ENCODE measurements around the gene BRME1.

Gene BRME1

DNA sequence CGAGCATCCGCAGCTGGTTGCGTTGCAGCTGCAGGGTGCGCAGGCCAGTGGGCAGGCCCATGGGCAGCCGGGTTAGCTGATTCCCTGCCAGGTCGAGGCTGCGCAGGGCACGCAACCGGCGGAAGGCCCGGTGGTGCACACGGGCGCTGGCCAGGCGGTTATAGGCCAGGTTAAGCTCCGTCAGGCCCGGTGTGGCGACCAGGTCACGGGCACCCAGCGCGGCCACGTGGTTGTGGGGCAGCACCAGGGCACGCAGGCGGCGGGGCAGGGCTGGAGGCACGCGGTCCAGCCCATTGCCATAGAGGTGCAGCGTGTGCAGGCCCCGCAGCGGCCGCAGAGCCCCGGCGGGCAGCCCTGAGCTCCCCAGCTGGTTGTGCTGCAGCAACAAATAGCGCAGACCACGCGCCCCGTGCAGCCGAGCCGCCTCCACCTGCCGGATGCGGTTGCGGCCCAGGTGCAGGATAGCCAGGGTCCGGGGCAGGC, 27.0 kb upstream of the BRME1 start:
- DNase-seq (ENCODE audit: low read depth): no peak
- H3K4me3 ChIP-seq (ENCODE audit: low read depth, low read length): no peak overlapping the region
- TF ChIP-seq, protein P1, sequence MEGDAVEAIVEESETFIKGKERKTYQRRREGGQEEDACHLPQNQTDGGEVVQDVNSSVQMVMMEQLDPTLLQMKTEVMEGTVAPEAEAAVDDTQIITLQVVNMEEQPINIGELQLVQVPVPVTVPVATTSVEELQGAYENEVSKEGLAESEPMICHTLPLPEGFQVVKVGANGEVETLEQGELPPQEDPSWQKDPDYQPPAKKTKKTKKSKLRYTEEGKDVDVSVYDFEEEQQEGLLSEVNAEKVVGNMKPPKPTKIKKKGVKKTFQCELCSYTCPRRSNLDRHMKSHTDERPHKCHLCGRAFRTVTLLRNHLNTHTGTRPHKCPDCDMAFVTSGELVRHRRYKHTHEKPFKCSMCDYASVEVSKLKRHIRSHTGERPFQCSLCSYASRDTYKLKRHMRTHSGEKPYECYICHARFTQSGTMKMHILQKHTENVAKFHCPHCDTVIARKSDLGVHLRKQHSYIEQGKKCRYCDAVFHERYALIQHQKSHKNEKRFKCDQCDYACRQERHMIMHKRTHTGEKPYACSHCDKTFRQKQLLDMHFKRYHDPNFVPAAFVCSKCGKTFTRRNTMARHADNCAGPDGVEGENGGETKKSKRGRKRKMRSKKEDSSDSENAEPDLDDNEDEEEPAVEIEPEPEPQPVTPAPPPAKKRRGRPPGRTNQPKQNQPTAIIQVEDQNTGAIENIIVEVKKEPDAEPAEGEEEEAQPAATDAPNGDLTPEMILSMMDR (IDR thresholded peaks at IDR 0.05; ENCODE audit: control insufficient read depth, extremely low read depth, insufficient read depth): no peak

DNA sequence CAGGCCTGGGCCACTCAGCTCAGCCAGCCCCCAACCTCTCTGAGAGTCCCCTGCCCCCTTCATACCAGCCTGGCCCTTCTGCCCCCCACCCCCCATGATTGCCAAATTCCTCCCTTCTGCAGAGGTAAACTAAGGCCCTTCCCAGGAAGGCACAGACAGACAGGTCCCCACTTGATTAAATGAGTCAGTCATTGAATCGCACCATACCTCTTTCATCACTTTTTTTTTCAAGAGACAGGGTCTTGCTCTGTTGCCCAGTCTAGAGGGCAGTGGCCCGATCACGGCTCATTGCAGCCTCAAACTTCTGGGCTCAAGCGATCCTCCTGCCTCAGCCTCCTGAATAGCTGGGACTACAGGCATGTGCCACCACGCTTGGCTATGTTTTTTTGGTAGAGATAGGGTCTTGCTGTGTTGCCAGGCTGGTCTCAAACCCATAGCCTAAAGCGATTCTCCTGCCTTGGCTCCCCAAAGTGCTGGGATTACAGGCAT, 26.3 kb upstream of the BRME1 start:
- TF ChIP-seq, protein P1 (IDR thresholded peaks at IDR 0.05; ENCODE audit: control insufficient read depth, extremely low read depth, insufficient read depth): no peak
- DNase-seq (ENCODE audit: low read depth): no peak
- no peak overlapping the region for H3K4me3 ChIP-seq (ENCODE audit: low read depth, low read length)

GRCh38 chr19:13931391-13932148, 25.7 kb upstream of the BRME1 start:
- DNase-seq (ENCODE audit: low read depth): no peak
- no peak overlapping the region for H3K4me3 ChIP-seq (ENCODE audit: low read depth, low read length)
- TF ChIP-seq, protein P1 (IDR thresholded peaks at IDR 0.05; ENCODE audit: control insufficient read depth, extremely low read depth, insufficient read depth): no peak

DNA sequence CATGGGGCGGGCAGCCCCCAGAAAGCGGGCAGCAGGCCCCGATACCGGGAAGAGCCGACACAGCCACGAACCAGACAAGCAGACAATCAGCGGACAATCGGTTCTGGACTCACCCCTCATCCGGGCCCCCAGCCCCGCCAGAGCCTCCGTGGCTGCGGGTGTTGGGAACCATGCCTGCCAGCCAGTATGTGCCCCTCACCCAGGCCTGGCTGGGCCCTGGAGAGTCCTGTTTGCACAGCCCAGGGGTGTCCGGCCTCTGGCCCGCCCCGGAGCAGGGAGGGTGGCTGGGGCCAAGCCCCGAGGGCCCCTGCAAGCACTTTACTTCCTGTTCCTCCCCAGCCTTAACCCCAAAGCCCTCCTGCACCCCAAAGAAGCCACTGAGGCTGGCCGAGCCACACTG, 24.5 kb upstream of the BRME1 start:
- no peak overlapping the region for H3K4me3 ChIP-seq (ENCODE audit: low read depth, low read length)
- TF ChIP-seq, protein P1 (IDR thresholded peaks at IDR 0.05; ENCODE audit: control insufficient read depth, extremely low read depth, insufficient read depth): no peak
- DNase-seq (ENCODE audit: low read depth): no peak

- TF ChIP-seq, protein P1 (IDR thresholded peaks at IDR 0.05; ENCODE audit: control insufficient read depth, extremely low read depth, insufficient read depth): no peak
- no peak for DNase-seq (ENCODE audit: low read depth)
- H3K4me3 ChIP-seq (ENCODE audit: low read depth, low read length): no peak overlapping the region
Observed at GRCh38 chr19:13929956-13930355, 24.0 kb upstream of the BRME1 start.

DNA sequence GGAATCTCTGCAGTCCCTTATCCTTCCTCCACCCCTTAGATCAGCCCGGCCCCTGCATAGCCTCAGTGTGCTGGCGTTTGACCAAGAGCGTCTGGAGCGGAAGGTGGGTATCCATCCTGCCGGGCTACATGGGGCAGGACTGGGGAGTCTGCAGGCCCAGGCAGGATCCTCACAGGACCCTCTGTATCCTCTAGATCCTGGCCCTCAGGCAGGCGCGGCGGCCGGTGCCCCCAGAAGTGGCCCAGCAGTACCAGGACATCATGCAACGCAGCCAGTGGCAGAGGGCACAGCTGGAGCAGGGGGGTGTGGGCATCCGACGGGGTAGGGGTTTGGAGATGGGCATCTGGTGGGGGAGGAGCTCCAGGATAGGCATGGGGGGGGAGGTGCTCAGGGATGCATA, 23.4 kb upstream of the BRME1 start:
- H3K4me3 ChIP-seq (ENCODE audit: low read depth, low read length): no peak overlapping the region
- DNase-seq (ENCODE audit: low read depth): no peak
- TF ChIP-seq, protein P1 (IDR thresholded peaks at IDR 0.05; ENCODE audit: control insufficient read depth, extremely low read depth, insufficient read depth): no peak

DNA sequence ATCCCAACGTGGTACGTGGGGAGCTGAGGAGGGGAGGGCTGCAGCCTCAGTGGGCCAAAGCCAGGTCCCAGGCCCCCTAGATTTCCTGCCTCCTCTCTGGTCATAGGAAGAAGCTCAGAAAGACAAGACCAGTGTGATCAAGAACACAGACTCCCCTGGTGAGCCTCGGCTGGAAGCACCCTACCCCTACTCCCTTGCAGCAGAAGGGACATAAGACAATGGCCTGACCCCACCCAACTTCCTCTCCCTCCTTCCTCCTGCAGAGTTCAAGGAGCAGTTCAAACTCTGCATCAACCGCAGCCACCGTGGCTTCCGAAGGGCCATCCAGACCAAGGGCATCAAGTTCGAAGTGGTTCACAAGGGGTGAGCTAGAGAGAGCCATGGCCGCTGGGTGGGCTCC, 20.8 kb upstream of the BRME1 start:
- H3K4me3 ChIP-seq (ENCODE audit: low read depth, low read length): no peak overlapping the region
- DNase-seq (ENCODE audit: low read depth): no peak
- TF ChIP-seq, protein P1 (IDR thresholded peaks at IDR 0.05; ENCODE audit: control insufficient read depth, extremely low read depth, insufficient read depth): no peak
